Mucosa of descending colon (tissue), 3 donors: Measurements from ENCODE around the gene COX7B. TPM values are rescaled to one million over a fixed set of nuclear protein-coding genes. Genes with fewer than 3 reads are reported as not detected.
"Not testable (repeated sequence)": the region's sequence is repeated elsewhere in the genome, so short reads cannot be mapped to it uniquely, and the experiment has no call there.

Experiments
- ATAC-seq: fragments of 200-7000 bp; cut with Tn5 transposase; one replicate; pipeline ENCODE4 v1.9.1; 2020; ENCODE audit warnings: mild to moderate bottlenecking, moderate library complexity
- DNase-seq, 3 donors: peaks; one replicate each; pipeline ENCODE4 v3.0.0-alpha.2; 2020
- H3K36me3 ChIP-seq: fragments of 200-600 bp; one replicate; pipeline ENCODE4 v1.8.0; 2021; ENCODE audit warnings: low read depth, mild to moderate bottlenecking
- H3K4me1 ChIP-seq: fragments of 200-600 bp; one replicate; pipeline ENCODE4 v1.8.0; 2021; ENCODE audit warnings: low read depth, mild to moderate bottlenecking
- H3K4me3 ChIP-seq: fragments of 200-600 bp; one replicate; pipeline ENCODE4 v1.8.0; 2021; ENCODE audit warnings: mild to moderate bottlenecking
- H3K9me3 ChIP-seq: fragments of 200-600 bp; one replicate; pipeline ENCODE4 v1.8.0; 2021; ENCODE audit warnings: mild to moderate bottlenecking
- intact Hi-C, 2 donors: fragments of 100-400 bp; cut with DNase I in 1 of 2; cut with micrococcal nuclease in 1 of 2; formaldehyde crosslinking; loops; one replicate each; pipeline versions ENCODE4 v1.11.0 to v1.11.1; 2022; cut with DNase I, micrococcal nuclease
- total RNA-seq, 3 donors: library from RNA; stranded (reverse); fragmentation: NEBNext Ultra II Directional in 2 of 3; extraction: Animal tissue kit (Norgen Biotek cat#: 25700) in 2 of 3; gene quantifications; one replicate each; pipeline versions ENCODE4 v1.2.1 to v1.2.4, GENCODE V29; 2021 to 2023
- TF ChIP-seq, protein P1 (sequence below): fragments of 200-600 bp; IDR thresholded peaks from one replicate; pipeline ENCODE4 v1.8.0; 2022; ENCODE audit warnings: antibody characterized with exemption, mild to moderate bottlenecking
- donor health status: DM: no; HTN: no; CAD: no; lungs with moderate emphysema.
- donor health status: DM: no; HTN: no; CAD: no.
- donor health status: DM: no; HTN: yes; CAD: no.

COX7B gene
- total RNA-seq, 3 donors from 2014 or later = 340 to 480 (median 472) TPM

DNA sequence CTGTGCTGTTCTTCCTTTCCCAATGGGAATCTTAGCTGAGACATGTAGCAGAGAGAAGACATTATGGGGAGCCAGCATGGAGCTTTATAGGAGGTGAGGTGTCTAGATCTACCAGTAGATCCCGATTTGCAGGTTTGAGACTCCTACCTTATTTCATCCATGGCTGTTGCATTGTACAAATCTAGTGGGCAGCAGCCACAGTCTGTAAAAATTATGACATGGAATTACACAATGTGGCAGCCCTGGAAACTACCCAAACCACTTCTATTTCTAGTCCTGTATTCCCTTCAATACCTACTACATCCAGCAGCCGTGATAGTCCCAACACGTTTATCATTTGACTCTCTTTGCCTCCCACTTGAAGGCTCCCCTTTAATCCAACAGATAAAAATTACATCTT lies 19.3 kb downstream of the COX7B start:
- no peak for DNase-seq
- intact Hi-C loops = no loop called here
- H3K9me3 ChIP-seq = no peaks in the 10 kb centered on the region
- TF ChIP-seq, protein P1, sequence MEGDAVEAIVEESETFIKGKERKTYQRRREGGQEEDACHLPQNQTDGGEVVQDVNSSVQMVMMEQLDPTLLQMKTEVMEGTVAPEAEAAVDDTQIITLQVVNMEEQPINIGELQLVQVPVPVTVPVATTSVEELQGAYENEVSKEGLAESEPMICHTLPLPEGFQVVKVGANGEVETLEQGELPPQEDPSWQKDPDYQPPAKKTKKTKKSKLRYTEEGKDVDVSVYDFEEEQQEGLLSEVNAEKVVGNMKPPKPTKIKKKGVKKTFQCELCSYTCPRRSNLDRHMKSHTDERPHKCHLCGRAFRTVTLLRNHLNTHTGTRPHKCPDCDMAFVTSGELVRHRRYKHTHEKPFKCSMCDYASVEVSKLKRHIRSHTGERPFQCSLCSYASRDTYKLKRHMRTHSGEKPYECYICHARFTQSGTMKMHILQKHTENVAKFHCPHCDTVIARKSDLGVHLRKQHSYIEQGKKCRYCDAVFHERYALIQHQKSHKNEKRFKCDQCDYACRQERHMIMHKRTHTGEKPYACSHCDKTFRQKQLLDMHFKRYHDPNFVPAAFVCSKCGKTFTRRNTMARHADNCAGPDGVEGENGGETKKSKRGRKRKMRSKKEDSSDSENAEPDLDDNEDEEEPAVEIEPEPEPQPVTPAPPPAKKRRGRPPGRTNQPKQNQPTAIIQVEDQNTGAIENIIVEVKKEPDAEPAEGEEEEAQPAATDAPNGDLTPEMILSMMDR = no peak
- no peak for ATAC-seq
- no peaks in the 10 kb centered on the region for H3K4me1 ChIP-seq
- no peaks in the 10 kb centered on the region for H3K36me3 ChIP-seq
- no peak overlapping the region for H3K4me3 ChIP-seq

DNA sequence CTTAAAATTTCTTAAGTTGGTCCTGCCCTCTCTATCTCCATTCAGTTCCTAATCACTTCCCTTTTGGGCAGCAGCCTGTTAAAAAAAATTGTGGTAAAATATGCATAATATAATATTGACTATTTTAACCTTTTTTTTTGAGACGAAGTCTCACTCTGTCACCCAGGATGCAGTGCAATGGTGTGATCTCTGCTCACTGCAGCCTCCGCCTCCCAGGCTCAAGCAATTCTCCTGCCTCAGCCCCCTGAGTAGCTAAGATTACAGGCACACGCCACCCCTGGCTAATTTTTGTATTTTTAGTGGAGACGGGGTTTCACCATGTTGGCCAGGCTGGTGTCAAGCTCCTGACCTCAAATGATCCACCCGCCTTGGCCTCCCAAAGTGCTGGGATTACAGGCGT lies 20.1 kb downstream of the COX7B start:
- H3K4me1 ChIP-seq, intact Hi-C loops, ATAC-seq, DNase-seq, H3K36me3 ChIP-seq, H3K4me3 ChIP-seq, H3K9me3 ChIP-seq: not testable (repeated sequence)

GRCh38 chrX:77922787-77923186 lies 23.5 kb downstream of the COX7B start:
- ATAC-seq (no peak), DNase-seq (no peak)
- peaks cover 4% of the 10 kb centered on the region for H3K4me1 ChIP-seq
- no peaks in the 10 kb centered on the region for H3K9me3 ChIP-seq
- no peaks in the 10 kb centered on the region for H3K36me3 ChIP-seq
- TF ChIP-seq, protein P1 = no peak
- intact Hi-C loops = no loop called here
- H3K4me3 ChIP-seq = no peak overlapping the region

DNA sequence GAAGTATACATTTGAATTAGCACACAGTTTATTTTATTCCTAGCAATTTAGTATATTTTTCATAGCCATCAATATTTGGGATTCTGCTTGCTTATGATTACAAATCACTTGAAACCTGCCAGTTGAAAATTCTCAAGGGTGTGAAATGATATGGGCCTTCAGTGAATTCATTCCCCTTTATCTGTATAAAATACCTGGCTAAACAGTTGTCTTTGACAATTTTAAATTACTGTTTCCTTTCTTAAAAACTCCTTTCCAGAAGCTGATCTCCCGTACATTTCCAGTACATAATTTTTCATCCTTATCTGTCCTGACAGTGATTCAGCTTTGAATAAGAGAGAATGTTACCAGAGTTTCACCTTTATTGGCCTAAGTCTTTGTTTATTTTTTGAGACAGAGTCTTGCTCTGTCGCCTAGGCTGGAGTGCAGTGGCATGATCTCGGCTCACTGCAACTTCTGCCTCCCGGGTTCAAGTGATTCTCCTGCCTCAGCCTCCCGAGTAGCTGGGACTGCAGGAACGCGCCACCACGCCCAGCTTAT lies 25.1 kb downstream of the COX7B start:
- ATAC-seq = no peak
- Histone ChIP-seq H3K4me1 (peaks cover 4% of the 10 kb centered on the region), H3K4me3 (no peak overlapping the region), H3K36me3 (no peaks in the 10 kb centered on the region), H3K9me3 (no peaks in the 10 kb centered on the region)
- TF ChIP-seq, protein P1 = no peak
- DNase-seq = no peak
- intact Hi-C loops = no loop called here

GRCh38 chrX:77925764-77926163 lies 26.5 kb downstream of the COX7B start:
- DNase-seq (no peak), ATAC-seq (peak; percentile 23)
- TF ChIP-seq, protein P1 = no peak
- Histone ChIP-seq H3K36me3 (no peaks in the 10 kb centered on the region), H3K4me3 (no peak overlapping the region), H3K9me3 (no peaks in the 10 kb centered on the region), H3K4me1 (peaks cover 4% of the 10 kb centered on the region)
- intact Hi-C loops = no loop called here

DNA sequence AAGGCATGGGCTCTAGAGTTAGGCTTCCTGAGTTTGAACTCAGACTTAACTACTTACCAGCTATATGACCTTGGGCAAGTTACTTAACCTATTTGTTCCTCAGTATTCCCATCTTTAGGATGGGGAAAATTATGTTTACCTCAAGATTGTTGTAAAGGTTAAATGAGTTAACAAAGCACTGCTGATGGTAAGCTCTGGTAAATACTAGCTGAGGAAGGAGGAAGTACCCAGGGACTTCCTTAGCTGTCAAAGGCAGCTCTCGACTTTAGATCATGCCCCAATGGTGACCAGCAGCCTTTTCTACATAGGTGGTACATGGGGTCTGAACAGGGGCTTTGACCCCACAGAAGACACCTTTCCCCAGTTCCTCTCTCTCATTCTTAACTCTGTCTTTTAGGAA lies 31.3 kb downstream of the COX7B start:
- H3K4me1 ChIP-seq = peaks cover 4% of the 10 kb centered on the region
- no peaks in the 10 kb centered on the region for H3K36me3 ChIP-seq
- no peaks in the 10 kb centered on the region for H3K9me3 ChIP-seq
- no peak for ATAC-seq
- intact Hi-C loops = no loop called here
- no peak for DNase-seq
- H3K4me3 ChIP-seq = no peak overlapping the region
- TF ChIP-seq, protein P1 = no peak
